ENCODE results near the gene SLC5A12.

DNA sequence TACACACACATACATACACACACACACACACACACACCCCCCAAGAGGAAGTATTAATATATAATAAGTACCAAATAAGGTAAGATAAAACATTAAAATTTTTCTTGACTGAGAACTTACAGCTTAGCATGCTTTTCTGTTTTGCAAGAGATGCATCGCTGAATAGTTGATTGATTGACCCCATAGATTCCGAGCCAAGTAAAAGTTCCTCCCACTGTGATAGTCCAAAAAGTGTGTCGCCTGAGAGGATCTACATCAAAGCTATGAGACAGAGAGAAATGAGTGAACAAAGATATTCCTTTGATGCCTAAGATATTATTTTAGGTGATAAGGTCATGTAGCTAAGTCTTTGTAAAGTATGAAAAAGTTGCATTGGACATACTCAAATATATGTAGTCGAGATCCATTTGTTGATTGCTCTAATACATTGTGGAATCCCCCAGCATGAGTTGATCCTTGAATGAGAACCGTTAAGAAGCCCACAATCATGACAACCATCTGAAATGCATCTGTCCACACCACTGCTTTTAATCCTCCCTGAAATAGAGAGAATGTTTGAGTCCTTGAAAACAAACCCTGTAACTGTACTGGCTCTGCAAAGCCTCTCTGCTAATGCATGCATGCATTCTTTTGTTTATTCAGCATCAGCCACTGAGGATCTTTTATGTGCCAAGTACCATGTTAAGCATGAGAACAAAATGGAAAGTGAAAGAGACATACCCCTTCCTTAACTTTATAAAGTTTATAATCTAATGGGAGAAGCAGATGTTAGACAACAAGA lies 18.3 kb downstream of the SLC5A12 start:
- TF ChIP-seq, protein P1, sequence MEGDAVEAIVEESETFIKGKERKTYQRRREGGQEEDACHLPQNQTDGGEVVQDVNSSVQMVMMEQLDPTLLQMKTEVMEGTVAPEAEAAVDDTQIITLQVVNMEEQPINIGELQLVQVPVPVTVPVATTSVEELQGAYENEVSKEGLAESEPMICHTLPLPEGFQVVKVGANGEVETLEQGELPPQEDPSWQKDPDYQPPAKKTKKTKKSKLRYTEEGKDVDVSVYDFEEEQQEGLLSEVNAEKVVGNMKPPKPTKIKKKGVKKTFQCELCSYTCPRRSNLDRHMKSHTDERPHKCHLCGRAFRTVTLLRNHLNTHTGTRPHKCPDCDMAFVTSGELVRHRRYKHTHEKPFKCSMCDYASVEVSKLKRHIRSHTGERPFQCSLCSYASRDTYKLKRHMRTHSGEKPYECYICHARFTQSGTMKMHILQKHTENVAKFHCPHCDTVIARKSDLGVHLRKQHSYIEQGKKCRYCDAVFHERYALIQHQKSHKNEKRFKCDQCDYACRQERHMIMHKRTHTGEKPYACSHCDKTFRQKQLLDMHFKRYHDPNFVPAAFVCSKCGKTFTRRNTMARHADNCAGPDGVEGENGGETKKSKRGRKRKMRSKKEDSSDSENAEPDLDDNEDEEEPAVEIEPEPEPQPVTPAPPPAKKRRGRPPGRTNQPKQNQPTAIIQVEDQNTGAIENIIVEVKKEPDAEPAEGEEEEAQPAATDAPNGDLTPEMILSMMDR (conservative IDR thresholded peaks at IDR 0.05; ENCODE audit: low read depth, low read length): no peak
- TF ChIP-seq, protein P2, sequence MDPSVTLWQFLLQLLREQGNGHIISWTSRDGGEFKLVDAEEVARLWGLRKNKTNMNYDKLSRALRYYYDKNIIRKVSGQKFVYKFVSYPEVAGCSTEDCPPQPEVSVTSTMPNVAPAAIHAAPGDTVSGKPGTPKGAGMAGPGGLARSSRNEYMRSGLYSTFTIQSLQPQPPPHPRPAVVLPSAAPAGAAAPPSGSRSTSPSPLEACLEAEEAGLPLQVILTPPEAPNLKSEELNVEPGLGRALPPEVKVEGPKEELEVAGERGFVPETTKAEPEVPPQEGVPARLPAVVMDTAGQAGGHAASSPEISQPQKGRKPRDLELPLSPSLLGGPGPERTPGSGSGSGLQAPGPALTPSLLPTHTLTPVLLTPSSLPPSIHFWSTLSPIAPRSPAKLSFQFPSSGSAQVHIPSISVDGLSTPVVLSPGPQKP (IDR thresholded peaks at IDR 0.05; ENCODE audit: borderline replicate concordance, low read depth, low read length): no peak
- no peak for TF ChIP-seq POLR2A (IDR thresholded peaks at IDR 0.05; ENCODE audit: low read depth, low read length)
- no peak for TF ChIP-seq RFX5 (IDR thresholded peaks at IDR 0.05; ENCODE audit: low read depth, low read length)
- TF ChIP-seq MAFK (IDR thresholded peaks at IDR 0.05; ENCODE audit: low read depth, low read length): no peak

Measured in IMR-90 (cell line).